ENCODE data around the gene HMX1.

Gene HMX1

GRCh38 chr4:8888856-8889255 lies 17.2 kb upstream of the HMX1 start:
- no peak for DNase-seq (ENCODE audit: low spot score)
- TF ChIP-seq CTCF (IDR thresholded peaks at IDR 0.05; ENCODE audit: extremely low read depth, missing control alignments): no peak

GRCh38 chr4:8886612-8887406 lies 15.2 kb upstream of the HMX1 start:
- no peak for TF ChIP-seq CTCF (IDR thresholded peaks at IDR 0.05; ENCODE audit: extremely low read depth, missing control alignments)
- DNase-seq (ENCODE audit: low spot score): no peak

- TF ChIP-seq CTCF (IDR thresholded peaks at IDR 0.05; ENCODE audit: extremely low read depth, missing control alignments): no peak
- no peak for DNase-seq (ENCODE audit: low spot score)
These were observed 10.6 kb upstream of the HMX1 start for GRCh38 chr4:8882239-8882638.

GRCh38 chr4:8880851-8881250 lies 9.2 kb upstream of the HMX1 start:
- no peak for TF ChIP-seq CTCF (IDR thresholded peaks at IDR 0.05; ENCODE audit: extremely low read depth, missing control alignments)
- DNase-seq (ENCODE audit: low spot score): no peak

- no peak for DNase-seq (ENCODE audit: low spot score)
- no peak for TF ChIP-seq CTCF (IDR thresholded peaks at IDR 0.05; ENCODE audit: extremely low read depth, missing control alignments)
These were observed 7.9 kb upstream of the HMX1 start for GRCh38 chr4:8879574-8879973.

- no peak for DNase-seq (ENCODE audit: low spot score)
- no peak for TF ChIP-seq CTCF (IDR thresholded peaks at IDR 0.05; ENCODE audit: extremely low read depth, missing control alignments)
These were observed 6.8 kb upstream of the HMX1 start for GRCh38 chr4:8878421-8878820.

- no peak for TF ChIP-seq CTCF (IDR thresholded peaks at IDR 0.05; ENCODE audit: extremely low read depth, missing control alignments)
- no peak for DNase-seq (ENCODE audit: low spot score)
These were observed 6.1 kb upstream of the HMX1 start for GRCh38 chr4:8877780-8878040.
